ENCODE results near the gene RAD18.

- TF ChIP-seq CTCF (IDR thresholded peaks at IDR 0.05) (no peak), EZH2 (IDR thresholded peaks at IDR 0.05) (no peak)
Measured at GRCh38 chr3:8903191-8903590, 60.1 kb downstream of the RAD18 start.

All from neural progenitor cell (in vitro differentiated cells).